Caco-2 (cell line): ENCODE results near the gene COL13A1. TPM values are rescaled to one million over a fixed set of nuclear protein-coding genes. Genes with fewer than 3 reads are reported as not detected.

Source experiments
- BruUV-seq: library from RNA; stranded (reverse); fragments of 400-500 nt; replicated peaks from 2 replicates; lab custom pipeline; 2021; lab: Mats Ljungman, UMichigan
- CTCF ChIA-PET: fragments of 300-600 bp; sonication (Branson Sonifier 250); formaldehyde crosslinking; loops from one replicate; lab custom pipeline; 2022; ENCODE audit warnings: antibody characterized with exemption; lab: Charles Lee
- POLR2A ChIA-PET: fragments of 300-600 bp; sonication (Branson Sonifier 250); formaldehyde crosslinking; loops from one replicate; lab custom pipeline; 2022; ENCODE audit warnings: antibody characterized with exemption; lab: Charles Lee
- DNase-seq, 2 experiments: peaks; one replicate each; pipeline versions ENCODE4 v3.0.0 to v3.0.0-alpha.2; 2020 to 2022
- H3K27me3 ChIP-seq: replicated peaks from 2 replicates; pipeline ENCODE4 v1.6.0; 2011; ENCODE audit warnings: low read length; ENCODE audit not compliant: control insufficient read depth, insufficient read depth
- H3K36me3 ChIP-seq: 2 replicates; pipeline ENCODE4 v1.5.1; 2011; ENCODE audit warnings: low read length; ENCODE audit not compliant: control insufficient read depth, insufficient read depth
- H3K4me1 ChIP-seq: fragments of 250-450 bp; sonication (Bioruptor Pico); 2 replicates; pipeline ENCODE4 v1.5.1; 2020; ENCODE audit warnings: mild to moderate bottlenecking
- H3K4me3 ChIP-seq: 2 replicates; pipeline ENCODE4 v1.5.1; 2011; ENCODE audit warnings: low read depth, mild to moderate bottlenecking, control low read depth, low read length
- H3K9me3 ChIP-seq: fragments of 250-450 bp; sonication (Bioruptor Pico); 2 replicates; pipeline ENCODE4 v1.5.1; 2020; ENCODE audit warnings: mild to moderate bottlenecking, moderate library complexity
- H3K27ac Mint-ChIP-seq: one replicate; pipeline ENCODE4 v1.8.0; 2022; ENCODE audit warnings: mixed read lengths; ENCODE audit not compliant: unreplicated experiment
- H3K27me3 Mint-ChIP-seq: one replicate; pipeline ENCODE4 v1.8.0; 2022; ENCODE audit warnings: mixed read lengths; ENCODE audit not compliant: insufficient read depth, unreplicated experiment
- H3K36me3 Mint-ChIP-seq: one replicate; pipeline ENCODE4 v1.8.0; 2022; ENCODE audit warnings: mild to moderate bottlenecking, mixed read lengths; ENCODE audit not compliant: insufficient read depth, unreplicated experiment
- H3K4me1 Mint-ChIP-seq: one replicate; pipeline ENCODE4 v1.8.0; 2022; ENCODE audit warnings: low read depth, mixed read lengths; ENCODE audit not compliant: unreplicated experiment
- H3K4me3 Mint-ChIP-seq: one replicate; pipeline ENCODE4 v1.8.0; 2022; ENCODE audit warnings: mild to moderate bottlenecking, moderate library complexity, mixed read lengths; ENCODE audit not compliant: unreplicated experiment
- H3K9me3 Mint-ChIP-seq: one replicate; pipeline ENCODE4 v1.8.0; 2022; ENCODE audit warnings: mixed read lengths; ENCODE audit not compliant: unreplicated experiment
- CTCF ChIP-seq, 2 experiments: fragments of 200-600 bp in 1 of 2; IDR thresholded peaks; 1 replicate in 1 of 2; 2 replicates in 1 of 2; pipeline versions ENCODE4 v1.5.1 to v1.8.0; 2011 to 2022; ENCODE audit warnings: antibody characterized with exemption in 1 of 2, control low read depth in 1 of 2, inconsistent platforms in 1 of 2, low read depth in 1 of 2, low read length in 1 of 2, mild to moderate bottlenecking in 1 of 2, moderate library complexity in 1 of 2; ENCODE audit not compliant: insufficient read depth in 1 of 2, severe bottlenecking in 1 of 2, unreplicated experiment in 1 of 2
- intact Hi-C: fragments of 100-400 bp; cut with micrococcal nuclease; formaldehyde crosslinking; loops from one replicate; pipeline ENCODE4 v1.10.0; 2022; ENCODE audit not compliant: unreplicated experiment
- total RNA-seq: library from RNA; stranded (reverse); gene quantifications from 2 replicates; pipeline ENCODE4 v1.2.3, GENCODE V29; 2022

COL13A1 gene
- total RNA-seq, 1 experiment from 2014 or later = not detected

- no peak for TF ChIP-seq CTCF (IDR thresholded peaks at IDR 0.05; ENCODE audit: insufficient read depth in 1 of 2, low read depth in 1 of 2, low read length in 1 of 2, severe bottlenecking in 1 of 2, unreplicated experiment in 1 of 2)
- Histone ChIP-seq H3K4me3 (no peak overlapping the region), H3K36me3 (no peaks in the 10 kb centered on the region), H3K4me1 (no peaks in the 10 kb centered on the region), H3K27me3 (0 out of 2 replicates have a peak, but pooled peaks cover 2% of the 10 kb centered on the region), H3K9me3 (no peaks in the 10 kb centered on the region)
- CTCF ChIA-PET = no interaction called here
- no TSS peak for BruUV-seq
- Mint-ChIP-seq H3K36me3 (no peaks in the 10 kb centered on the region), H3K27ac (no peak overlapping the region), H3K9me3 (peaks cover 5% of the 10 kb centered on the region), H3K4me1 (no peaks in the 10 kb centered on the region), H3K27me3 (peaks cover 14% of the 10 kb centered on the region), H3K4me3 (no peak overlapping the region)
- intact Hi-C loops = no loop called here
- POLR2A ChIA-PET = no interaction called here
- DNase-seq = no peak
Measured at GRCh38 chr10:69988094-69988493, 186.4 kb downstream of the COL13A1 start.

GRCh38 chr10:69991151-69991550, 189.4 kb downstream of the COL13A1 start:
- Histone ChIP-seq H3K27me3 (no peaks in the 10 kb centered on the region), H3K9me3 (peaks cover 8% of the 10 kb centered on the region; the same call in 1 of the 2 replicates), H3K4me1 (no peaks in the 10 kb centered on the region), H3K36me3 (no peaks in the 10 kb centered on the region), H3K4me3 (no peak overlapping the region)
- no peak for TF ChIP-seq CTCF (IDR thresholded peaks at IDR 0.05; ENCODE audit: insufficient read depth in 1 of 2, low read depth in 1 of 2, low read length in 1 of 2, severe bottlenecking in 1 of 2, unreplicated experiment in 1 of 2)
- no peaks in the 10 kb centered on the region for H3K4me1 Mint-ChIP-seq
- no peak overlapping the region for H3K4me3 Mint-ChIP-seq
- no peaks in the 10 kb centered on the region for H3K36me3 Mint-ChIP-seq
- DNase-seq = no peak
- CTCF ChIA-PET = no interaction called here
- H3K9me3 Mint-ChIP-seq = peaks cover 11% of the 10 kb centered on the region
- POLR2A ChIA-PET = no interaction called here
- H3K27me3 Mint-ChIP-seq = peaks cover 23% of the 10 kb centered on the region
- intact Hi-C loops = no loop called here
- no TSS peak for BruUV-seq
- no peak overlapping the region for H3K27ac Mint-ChIP-seq

DNA sequence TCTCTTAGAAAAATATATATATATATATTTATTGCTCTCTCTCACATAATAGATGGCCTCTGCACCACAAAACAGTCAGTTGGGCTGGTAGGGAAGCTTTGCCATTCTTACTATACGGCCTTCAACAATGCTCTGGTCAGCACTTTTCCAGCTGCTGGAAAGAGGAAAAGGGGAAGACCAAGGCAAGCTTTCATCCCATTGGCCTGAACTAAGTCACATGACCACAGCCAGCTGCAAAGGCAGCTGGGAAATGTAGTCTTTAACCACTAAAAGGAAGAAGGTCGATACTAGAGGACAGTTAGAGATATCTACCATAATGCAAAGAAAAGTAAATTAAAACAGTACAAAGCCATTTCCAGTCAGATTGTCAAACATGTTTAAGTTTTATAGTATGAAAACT, 192.6 kb downstream of the COL13A1 start:
- Mint-ChIP-seq H3K4me3 (no peak overlapping the region), H3K27ac (no peak overlapping the region), H3K36me3 (no peaks in the 10 kb centered on the region), H3K9me3 (peaks cover 11% of the 10 kb centered on the region), H3K4me1 (no peaks in the 10 kb centered on the region), H3K27me3 (peaks cover 19% of the 10 kb centered on the region)
- peak; percentile 64 to 71 for DNase-seq
- intact Hi-C loops = no loop called here
- no TSS peak for BruUV-seq
- Histone ChIP-seq H3K27me3 (no peaks in the 10 kb centered on the region), H3K4me1 (no peaks in the 10 kb centered on the region), H3K4me3 (no peak overlapping the region), H3K9me3 (peaks cover 8% of the 10 kb centered on the region; the same call in 1 of the 2 replicates), H3K36me3 (no peaks in the 10 kb centered on the region)
- ChIA-PET CTCF (interaction anchor here (0.9 kb wide), 1 partner anchor 36 kb away, joined by 4 read pairs; no protein-coding TSS in a partner anchor), POLR2A (interaction anchor here (0.5 kb wide), 1 partner anchor 21 kb away, joined by 6 read pairs; no protein-coding TSS in a partner anchor)
- no peak for TF ChIP-seq CTCF (IDR thresholded peaks at IDR 0.05; ENCODE audit: insufficient read depth in 1 of 2, low read depth in 1 of 2, low read length in 1 of 2, severe bottlenecking in 1 of 2, unreplicated experiment in 1 of 2)
